Suprapubic skin (tissue), 4 donors: Measurements from ENCODE around the gene ALPL. TPM values are rescaled to one million over a fixed set of nuclear protein-coding genes. Genes with fewer than 3 reads are reported as not detected.

Source experiments
- DNase-seq, 2 donors: peaks; one replicate each; pipeline ENCODE4 v3.0.0-alpha.2; 2019; ENCODE audit warnings: low spot score in 2 of 2
- H3K27ac ChIP-seq: fragments of 200-600 bp; sonication (generic); one replicate; pipeline ENCODE4 v1.5.1; 2019
- H3K27me3 ChIP-seq: fragments of 200-600 bp; sonication (generic); one replicate; pipeline ENCODE4 v1.5.1; 2019
- H3K36me3 ChIP-seq: fragments of 200-600 bp; sonication (generic); one replicate; pipeline ENCODE4 v1.5.1; 2019
- H3K4me1 ChIP-seq: fragments of 200-600 bp; sonication (generic); one replicate; pipeline ENCODE4 v1.5.1; 2019
- H3K4me3 ChIP-seq: fragments of 200-600 bp; sonication (generic); one replicate; pipeline ENCODE4 v1.5.1; 2019; ENCODE audit warnings: mild to moderate bottlenecking
- H3K9me3 ChIP-seq: fragments of 200-600 bp; sonication (generic); one replicate; pipeline ENCODE4 v1.5.1; 2019
- EP300 ChIP-seq: sonication (generic); formaldehyde crosslinking; IDR thresholded peaks from one replicate; pipeline ENCODE4 v1.6.1; 2017; ENCODE audit warnings: antibody characterized with exemption
- POLR2A ChIP-seq, 2 donors: fragments of 450-650 bp; IDR thresholded peaks; one replicate each; pipeline ENCODE4 v1.6.1; 2017; ENCODE audit warnings: antibody characterized with exemption in 2 of 2, mild to moderate bottlenecking in 2 of 2, moderate library complexity in 2 of 2
- POLR2AphosphoS5 ChIP-seq, 3 donors: sonication (generic); formaldehyde crosslinking; IDR thresholded peaks; one replicate each; pipeline ENCODE4 v1.6.1; 2017; ENCODE audit warnings: antibody characterized with exemption in 3 of 3
- WGBS: methylation state at CpG from one replicate; pipeline ENCODE4 v1.1.5; 2018; 5-methylcytosine and 5-hydroxymethylcytosine counted together
- total RNA-seq, 4 donors: library from RNA; depleted of rRNA; stranded (reverse); fragments of >200 nt; gene quantifications; one replicate each; pipeline ENCODE4 v1.1.0, GENCODE V29; 2016
- TF ChIP-seq, protein P1 (sequence below), 2 donors: fragments of 200-600 bp in 1 of 2; fragments of 450-650 bp in 1 of 2; sonication (generic) in 1 of 2; IDR thresholded peaks; one replicate each; pipeline ENCODE4 v1.5.1; 2016 to 2019; ENCODE audit warnings: antibody characterized with exemption in 2 of 2, mild to moderate bottlenecking in 1 of 2, moderate library complexity in 1 of 2

Gene ALPL
- total RNA-seq, 4 donors from 2014 or later: 5.1 to 9.7 (median 6.0) TPM

DNA sequence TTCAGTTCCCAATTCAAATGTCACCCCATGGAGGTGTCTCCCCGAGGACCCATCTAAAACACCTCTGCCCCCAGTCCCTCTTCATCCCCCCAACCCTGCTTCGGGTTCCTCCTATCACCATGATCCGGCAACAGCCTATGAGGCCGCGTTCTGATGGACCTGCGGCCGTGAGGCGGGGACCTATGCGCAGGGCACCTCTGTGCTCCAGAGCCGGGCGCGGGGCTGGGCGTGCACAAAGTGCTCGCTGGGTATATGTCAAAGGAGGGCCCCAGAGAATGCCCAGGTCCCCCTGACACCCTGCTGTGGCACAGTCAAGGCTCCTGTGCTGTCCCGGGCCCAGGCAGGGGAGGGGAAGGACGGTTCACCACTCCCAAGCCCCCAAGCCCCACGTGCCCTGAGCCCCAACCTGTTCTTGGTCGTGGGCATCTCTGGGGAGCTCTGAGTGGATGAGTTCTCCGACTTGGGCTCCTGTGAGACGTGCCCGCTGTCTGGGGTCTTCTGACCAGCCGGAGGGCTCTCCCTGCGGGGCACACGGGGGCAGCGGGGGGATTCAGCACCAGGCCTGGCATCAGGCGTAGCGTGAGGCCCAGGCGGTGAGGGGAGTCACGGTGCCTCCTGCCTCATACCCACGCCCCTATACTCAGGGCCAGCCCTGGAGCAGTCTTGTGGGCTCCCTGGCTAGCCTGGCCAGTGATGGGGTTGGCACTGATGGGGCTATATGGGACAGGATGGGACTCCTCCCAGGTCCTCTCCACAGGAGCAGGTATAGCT lies 92.2 kb downstream of the ALPL start:
- no peaks in the 10 kb centered on the region for H3K4me1 ChIP-seq
- H3K4me3 ChIP-seq: no peak overlapping the region
- TF ChIP-seq POLR2AphosphoS5 (IDR thresholded peaks at IDR 0.05) (no peak), POLR2A (IDR thresholded peaks at IDR 0.05) (no peak)
- H3K27ac ChIP-seq: no peak overlapping the region
- DNase-seq: no peak
- no peaks in the 10 kb centered on the region for H3K36me3 ChIP-seq
- no peaks in the 10 kb centered on the region for H3K9me3 ChIP-seq
- WGBS: 94% methylated on average over 10 of the region's 30 CpGs
- peaks cover 17% of the 10 kb centered on the region for H3K27me3 ChIP-seq

DNA sequence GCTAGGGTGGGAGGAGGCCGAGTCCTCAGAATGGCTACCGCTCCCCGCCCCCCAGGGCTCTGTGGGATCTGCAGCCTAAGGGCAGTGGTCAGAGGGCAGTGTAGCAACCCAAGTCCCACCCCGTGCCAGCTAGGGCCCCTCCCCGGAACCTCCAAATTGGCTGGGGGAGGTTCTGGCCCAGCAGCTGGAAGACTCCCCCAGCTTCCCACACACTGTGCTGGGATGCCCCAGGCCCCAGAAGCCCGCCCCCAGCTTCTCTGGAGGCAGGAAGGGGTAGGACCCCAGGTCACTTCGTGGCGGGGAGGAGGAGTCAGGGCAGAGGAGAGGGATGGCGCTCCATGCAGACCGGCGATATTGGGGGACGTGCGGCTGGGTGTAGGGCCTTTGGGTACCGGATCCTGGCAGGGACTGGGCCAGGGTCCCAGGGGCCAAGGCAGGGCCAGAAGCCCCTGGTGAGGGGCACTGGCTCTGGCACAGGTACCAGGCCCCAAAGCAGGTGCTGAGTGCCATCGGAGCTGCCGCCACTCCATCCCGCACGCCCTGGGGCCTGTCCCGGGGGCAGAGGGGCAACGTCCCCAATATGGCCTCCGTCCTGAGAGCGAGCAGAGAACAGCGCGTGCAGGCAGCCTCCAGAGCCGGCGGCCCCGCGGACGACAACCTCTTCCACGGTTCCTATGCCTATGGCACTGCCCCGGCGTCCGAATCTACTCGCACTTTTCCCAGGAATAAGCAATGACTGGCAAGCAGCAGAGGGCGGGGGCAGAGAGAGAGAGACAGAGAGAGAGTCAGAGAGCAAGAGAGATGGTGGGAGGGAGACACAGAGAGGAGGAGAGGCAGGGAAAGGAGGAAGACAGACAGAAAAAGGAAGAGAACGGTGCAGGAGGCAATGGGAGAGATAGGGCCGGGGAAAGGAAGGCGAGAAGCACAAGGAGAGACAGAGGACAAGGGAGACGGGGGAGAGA lies 94.2 kb downstream of the ALPL start:
- DNase-seq: no peak
- Histone ChIP-seq H3K27ac (no peak overlapping the region), H3K27me3 (peaks cover 12% of the 10 kb centered on the region), H3K4me3 (no peak overlapping the region), H3K36me3 (no peaks in the 10 kb centered on the region), H3K4me1 (no peaks in the 10 kb centered on the region), H3K9me3 (no peaks in the 10 kb centered on the region)
- no peak for TF ChIP-seq POLR2A (IDR thresholded peaks at IDR 0.05)
- no peak for TF ChIP-seq POLR2AphosphoS5 (IDR thresholded peaks at IDR 0.05)
- no peak for TF ChIP-seq EP300
- TF ChIP-seq, protein P1, sequence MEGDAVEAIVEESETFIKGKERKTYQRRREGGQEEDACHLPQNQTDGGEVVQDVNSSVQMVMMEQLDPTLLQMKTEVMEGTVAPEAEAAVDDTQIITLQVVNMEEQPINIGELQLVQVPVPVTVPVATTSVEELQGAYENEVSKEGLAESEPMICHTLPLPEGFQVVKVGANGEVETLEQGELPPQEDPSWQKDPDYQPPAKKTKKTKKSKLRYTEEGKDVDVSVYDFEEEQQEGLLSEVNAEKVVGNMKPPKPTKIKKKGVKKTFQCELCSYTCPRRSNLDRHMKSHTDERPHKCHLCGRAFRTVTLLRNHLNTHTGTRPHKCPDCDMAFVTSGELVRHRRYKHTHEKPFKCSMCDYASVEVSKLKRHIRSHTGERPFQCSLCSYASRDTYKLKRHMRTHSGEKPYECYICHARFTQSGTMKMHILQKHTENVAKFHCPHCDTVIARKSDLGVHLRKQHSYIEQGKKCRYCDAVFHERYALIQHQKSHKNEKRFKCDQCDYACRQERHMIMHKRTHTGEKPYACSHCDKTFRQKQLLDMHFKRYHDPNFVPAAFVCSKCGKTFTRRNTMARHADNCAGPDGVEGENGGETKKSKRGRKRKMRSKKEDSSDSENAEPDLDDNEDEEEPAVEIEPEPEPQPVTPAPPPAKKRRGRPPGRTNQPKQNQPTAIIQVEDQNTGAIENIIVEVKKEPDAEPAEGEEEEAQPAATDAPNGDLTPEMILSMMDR (IDR thresholded peaks at IDR 0.05): no peak
- 86% methylated on average over 31 of the region's 39 CpGs for WGBS

DNA sequence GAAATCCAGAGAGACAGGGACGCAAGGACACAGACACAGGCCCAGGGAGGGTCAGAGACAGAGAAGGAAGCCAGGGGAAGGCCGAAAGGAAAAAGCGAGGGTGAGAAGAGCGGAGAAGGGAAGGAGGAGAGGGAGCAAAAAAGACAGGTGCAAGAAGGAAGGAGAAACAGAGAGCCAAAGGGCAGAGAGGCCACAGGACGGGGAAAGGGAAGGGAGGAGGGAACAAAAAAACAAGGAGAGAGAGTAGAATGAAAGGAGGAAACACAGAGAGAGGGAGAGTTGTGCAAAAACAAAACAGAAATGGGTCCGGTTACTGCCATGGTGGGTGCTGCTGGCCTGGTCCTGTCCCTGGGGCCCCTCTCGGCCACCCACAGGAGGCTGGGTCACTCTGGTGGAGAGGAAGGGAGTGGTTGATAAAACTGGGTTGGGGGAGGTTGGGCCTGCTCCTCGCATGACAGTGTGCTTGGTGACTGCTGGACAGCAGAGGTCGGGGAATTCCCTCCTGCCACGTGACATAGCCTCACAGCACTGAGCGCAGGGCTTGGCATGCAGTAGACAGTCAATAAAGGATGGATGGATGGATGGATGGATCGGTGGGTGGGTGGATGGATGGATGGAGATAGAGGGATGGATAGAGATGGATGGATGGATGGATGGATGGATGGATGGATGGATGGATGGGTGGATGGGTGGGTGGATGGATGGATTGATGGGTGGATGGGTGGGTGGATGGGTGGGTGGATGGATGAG lies 95.2 kb downstream of the ALPL start:
- Histone ChIP-seq H3K27ac (no peak overlapping the region), H3K4me3 (no peak overlapping the region), H3K4me1 (no peaks in the 10 kb centered on the region), H3K9me3 (no peaks in the 10 kb centered on the region), H3K27me3 (peaks cover 12% of the 10 kb centered on the region), H3K36me3 (no peaks in the 10 kb centered on the region)
- 86% methylated on average over 12 of the region's 12 CpGs for WGBS
- no peak for DNase-seq
- TF ChIP-seq POLR2A (IDR thresholded peaks at IDR 0.05) (no peak), POLR2AphosphoS5 (IDR thresholded peaks at IDR 0.05) (no peak), EP300 (no peak)
- TF ChIP-seq, protein P1 (IDR thresholded peaks at IDR 0.05): no peak

DNA sequence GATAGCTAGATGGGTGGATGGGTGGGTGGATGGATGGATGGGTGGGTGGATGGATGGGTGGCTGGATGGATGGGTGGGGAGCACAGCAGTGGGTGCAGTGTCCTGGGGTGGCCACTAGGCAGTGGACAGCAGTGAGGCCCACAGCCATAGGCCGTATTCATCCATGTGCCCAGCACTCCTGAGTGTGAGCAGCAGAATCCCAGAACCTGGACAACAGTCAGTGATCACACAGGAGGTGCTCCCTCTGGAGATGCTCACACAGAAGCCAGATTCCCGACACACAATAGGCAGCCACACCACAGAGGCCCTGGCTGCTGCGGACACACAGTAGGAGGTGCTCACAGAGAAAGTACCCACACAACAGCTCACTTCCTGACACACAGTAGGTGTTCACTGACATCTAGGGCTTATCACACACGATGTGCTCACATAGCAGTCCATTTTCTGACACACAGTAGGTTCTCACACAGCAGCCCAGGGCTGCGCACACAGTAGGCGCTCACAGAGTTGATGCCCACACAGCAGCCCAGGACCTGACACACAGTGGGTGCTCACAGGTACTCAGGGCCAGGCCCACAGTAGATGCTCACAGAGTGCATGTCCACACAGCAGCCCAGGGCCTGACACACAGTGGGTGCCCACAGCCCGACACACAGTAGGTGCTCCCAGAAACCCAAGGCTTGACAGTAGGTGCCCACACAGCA lies 95.9 kb downstream of the ALPL start:
- no peak overlapping the region for H3K27ac ChIP-seq
- no peak for DNase-seq
- TF ChIP-seq POLR2AphosphoS5 (IDR thresholded peaks at IDR 0.05) (no peak), POLR2A (IDR thresholded peaks at IDR 0.05) (no peak)
- 94% methylated on average over 3 of the region's 7 CpGs for WGBS
- no peaks in the 10 kb centered on the region for H3K4me1 ChIP-seq
- peaks cover 8% of the 10 kb centered on the region for H3K27me3 ChIP-seq
- H3K4me3 ChIP-seq: no peak overlapping the region
- H3K36me3 ChIP-seq: no peaks in the 10 kb centered on the region
- no peaks in the 10 kb centered on the region for H3K9me3 ChIP-seq

DNA sequence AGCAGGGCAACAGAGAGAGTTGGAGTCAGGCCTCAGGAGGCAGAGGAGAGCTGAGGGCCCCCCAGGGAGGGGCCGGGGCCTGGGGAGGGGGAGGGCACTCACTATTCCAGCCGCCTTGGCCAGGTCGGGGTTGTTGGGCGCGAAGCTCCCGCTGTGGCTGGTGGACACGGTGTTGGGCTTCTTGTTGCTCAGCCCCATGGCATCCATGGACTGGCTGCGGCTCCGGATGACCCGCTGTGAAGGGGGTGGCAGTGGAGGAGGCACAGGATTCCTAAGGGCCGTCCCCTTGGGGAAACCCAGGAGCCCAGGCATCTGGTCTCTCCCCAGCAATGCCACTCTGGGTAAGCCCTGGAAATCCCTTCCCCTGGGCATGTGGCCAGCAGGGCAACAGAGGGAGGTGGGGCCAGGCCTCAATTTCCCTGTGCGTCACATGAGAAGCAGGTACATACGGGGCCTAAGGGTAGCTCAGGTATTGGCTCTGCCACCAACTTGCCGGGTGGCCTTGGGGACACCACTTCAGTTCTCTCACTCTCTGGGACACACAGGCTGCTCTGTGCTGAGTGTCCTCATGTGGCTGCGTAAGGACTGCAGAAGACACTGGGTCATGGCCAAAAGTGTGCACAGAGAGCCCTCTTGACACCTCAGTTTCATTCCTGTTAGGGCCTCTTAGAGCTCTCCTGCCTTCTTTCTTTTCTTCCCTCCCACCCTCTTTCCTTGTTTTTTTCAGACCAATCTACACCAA lies 96.9 kb downstream of the ALPL start:
- no peak overlapping the region for H3K4me3 ChIP-seq
- H3K4me1 ChIP-seq: no peaks in the 10 kb centered on the region
- DNase-seq: no peak
- H3K9me3 ChIP-seq: no peaks in the 10 kb centered on the region
- H3K27me3 ChIP-seq: peaks cover 5% of the 10 kb centered on the region
- TF ChIP-seq, protein P1 (IDR thresholded peaks at IDR 0.05): no peak
- TF ChIP-seq EP300 (no peak), POLR2AphosphoS5 (IDR thresholded peaks at IDR 0.05) (no peak), POLR2A (IDR thresholded peaks at IDR 0.05) (no peak)
- 91% methylated on average over 2 of the region's 15 CpGs for WGBS
- H3K36me3 ChIP-seq: no peaks in the 10 kb centered on the region
- no peak overlapping the region for H3K27ac ChIP-seq
